Measurements from ENCODE around the gene KSR2.

KSR2 gene

GRCh38 chr12:117963836-117964235 is 5.0 kb downstream of the KSR2 start:
- no peak for TF ChIP-seq CTCF (IDR thresholded peaks at IDR 0.05; ENCODE audit: low read depth, low read length)
- TF ChIP-seq EZH2phosphoT487 (IDR thresholded peaks at IDR 0.05; ENCODE audit: low read depth): no peak
- H3K27me3 ChIP-seq (ENCODE audit: low read depth, low read length): peaks cover 54% of the 10 kb centered on the region
- no peak overlapping the region for H3K4me2 ChIP-seq (ENCODE audit: low read length)
- no peak overlapping the region for H3K4me3 ChIP-seq (ENCODE audit: low read length)
- no peak overlapping the region for H3K9ac ChIP-seq (ENCODE audit: low read length)
- no peak overlapping the region for H3K27ac ChIP-seq (ENCODE audit: low read length)
- H4K20me1 ChIP-seq (ENCODE audit: insufficient read depth, low read length): no peaks in the 10 kb centered on the region
- H3K36me3 ChIP-seq (replicated peaks; ENCODE audit: low read depth, low read length): no peaks in the 10 kb centered on the region
- no peaks in the 10 kb centered on the region for H3K9me3 ChIP-seq (ENCODE audit: insufficient read depth, low read length)
- H3K4me1 ChIP-seq (ENCODE audit: low read length): no peaks in the 10 kb centered on the region
- H2AFZ ChIP-seq (ENCODE audit: low read depth, low read length): no peak overlapping the region
- H3K79me2 ChIP-seq (ENCODE audit: low read length): no peaks in the 10 kb centered on the region

GRCh38 chr12:117936722-117937484 is 31.9 kb downstream of the KSR2 start:
- no peaks in the 10 kb centered on the region for H3K4me1 ChIP-seq (ENCODE audit: low read length)
- no peaks in the 10 kb centered on the region for H3K9me3 ChIP-seq (ENCODE audit: insufficient read depth, low read length)
- no peaks in the 10 kb centered on the region for H3K79me2 ChIP-seq (ENCODE audit: low read length)
- no peak overlapping the region for H3K4me2 ChIP-seq (ENCODE audit: low read length)
- H3K27me3 ChIP-seq (ENCODE audit: low read depth, low read length): no peaks in the 10 kb centered on the region; the same call in 1 of the 2 replicates
- H3K9ac ChIP-seq (ENCODE audit: low read length): no peak overlapping the region
- H2AFZ ChIP-seq (ENCODE audit: low read depth, low read length): no peak overlapping the region
- H3K4me3 ChIP-seq (ENCODE audit: low read length): no peak overlapping the region
- no peak overlapping the region for H3K27ac ChIP-seq (ENCODE audit: low read length)
- no peaks in the 10 kb centered on the region for H4K20me1 ChIP-seq (ENCODE audit: insufficient read depth, low read length)
- no peaks in the 10 kb centered on the region for H3K36me3 ChIP-seq (replicated peaks; ENCODE audit: low read depth, low read length)
- TF ChIP-seq CTCF (IDR thresholded peaks at IDR 0.05; ENCODE audit: low read depth, low read length) (no peak), EZH2phosphoT487 (IDR thresholded peaks at IDR 0.05; ENCODE audit: low read depth) (no peak)

- Histone ChIP-seq H3K9ac (ENCODE audit: low read length) (no peak overlapping the region), H3K4me2 (ENCODE audit: low read length) (no peak overlapping the region), H2AFZ (ENCODE audit: low read depth, low read length) (no peak overlapping the region), H3K27me3 (ENCODE audit: low read depth, low read length) (no peaks in the 10 kb centered on the region; the same call in 1 of the 2 replicates), H3K27ac (ENCODE audit: low read length) (no peak overlapping the region), H3K79me2 (ENCODE audit: low read length) (no peaks in the 10 kb centered on the region), H3K36me3 (replicated peaks; ENCODE audit: low read depth, low read length) (no peaks in the 10 kb centered on the region), H3K4me1 (ENCODE audit: low read length) (no peaks in the 10 kb centered on the region), H3K4me3 (ENCODE audit: low read length) (no peak overlapping the region), H4K20me1 (ENCODE audit: insufficient read depth, low read length) (no peaks in the 10 kb centered on the region), H3K9me3 (ENCODE audit: insufficient read depth, low read length) (no peaks in the 10 kb centered on the region)
- TF ChIP-seq EZH2phosphoT487 (IDR thresholded peaks at IDR 0.05; ENCODE audit: low read depth) (no peak), CTCF (IDR thresholded peaks at IDR 0.05; ENCODE audit: low read depth, low read length) (no peak)
Observed at GRCh38 chr12:117933545-117933944, 35.2 kb downstream of the KSR2 start.

GRCh38 chr12:117926391-117926899 is 42.3 kb downstream of the KSR2 start:
- no peak overlapping the region for H3K9ac ChIP-seq (ENCODE audit: low read length)
- no peak overlapping the region for H2AFZ ChIP-seq (ENCODE audit: low read depth, low read length)
- H3K27me3 ChIP-seq (ENCODE audit: low read depth, low read length): peaks cover 10% of the 10 kb centered on the region
- no peak overlapping the region for H3K27ac ChIP-seq (ENCODE audit: low read length)
- no peaks in the 10 kb centered on the region for H3K36me3 ChIP-seq (replicated peaks; ENCODE audit: low read depth, low read length)
- no peaks in the 10 kb centered on the region for H4K20me1 ChIP-seq (ENCODE audit: insufficient read depth, low read length)
- no peaks in the 10 kb centered on the region for H3K9me3 ChIP-seq (ENCODE audit: insufficient read depth, low read length)
- H3K79me2 ChIP-seq (ENCODE audit: low read length): no peaks in the 10 kb centered on the region
- no peaks in the 10 kb centered on the region for H3K4me1 ChIP-seq (ENCODE audit: low read length)
- no peak overlapping the region for H3K4me3 ChIP-seq (ENCODE audit: low read length)
- no peak for TF ChIP-seq CTCF (IDR thresholded peaks at IDR 0.05; ENCODE audit: low read depth, low read length)
- no peak for TF ChIP-seq EZH2phosphoT487 (IDR thresholded peaks at IDR 0.05; ENCODE audit: low read depth)
- no peak overlapping the region for H3K4me2 ChIP-seq (ENCODE audit: low read length)

All from OCI-LY3 (cell line).